HG03521 (cell line): ENCODE results near the gene COPS7A.

Source experiments
- ATAC-seq: cut with Tn5 transposase; IDR thresholded peaks from one replicate; pipeline ENCODE4 v1.9.1; 2021; ENCODE audit warnings: mild to moderate bottlenecking, moderate library complexity; ENCODE audit not compliant: unreplicated experiment

COPS7A gene

GRCh38 chr12:6768990-6769389, 45.1 kb downstream of the COPS7A start:
- no peak for ATAC-seq

GRCh38 chr12:6769666-6770065, 45.8 kb downstream of the COPS7A start:
- ATAC-seq = no peak

GRCh38 chr12:6770094-6770493, 46.2 kb downstream of the COPS7A start:
- ATAC-seq = no peak

- no peak for ATAC-seq
Measured at GRCh38 chr12:6770600-6770999, 46.8 kb downstream of the COPS7A start.

- ATAC-seq = no peak
Measured at GRCh38 chr12:6771091-6771495, 47.2 kb downstream of the COPS7A start.

GRCh38 chr12:6771509-6772330, 47.9 kb downstream of the COPS7A start:
- no peak for ATAC-seq

GRCh38 chr12:6772331-6772695, 48.5 kb downstream of the COPS7A start, which contains the start of gene LAG3:
Gene LAG3, plus strand, starts transcription at chr12:6772520. Its CDS starts 333 bp downstream, at chr12:6772853.
- ATAC-seq = no peak

- no peak for ATAC-seq
Measured at GRCh38 chr12:6772726-6773589, 49.1 kb downstream of the COPS7A start.

- no peak for ATAC-seq
Measured at GRCh38 chr12:6773590-6774351, 49.9 kb downstream of the COPS7A start.

GRCh38 chr12:6774499-6775062, 50.7 kb downstream of the COPS7A start:
- no peak for ATAC-seq

- no peak for ATAC-seq
Measured at GRCh38 chr12:6775185-6776174, 51.6 kb downstream of the COPS7A start.

GRCh38 chr12:6777386-6777785, 53.5 kb downstream of the COPS7A start:
- ATAC-seq = no peak

- ATAC-seq = no peak
Measured at GRCh38 chr12:6778217-6778573, 54.3 kb downstream of the COPS7A start.

- ATAC-seq = peak; percentile 80
Measured at GRCh38 chr12:6778574-6779550, 55.0 kb downstream of the COPS7A start.

- ATAC-seq = no peak
Measured at GRCh38 chr12:6779708-6780432, 56.0 kb downstream of the COPS7A start.

- no peak for ATAC-seq
Measured at GRCh38 chr12:6780573-6780972, 56.7 kb downstream of the COPS7A start.
